WTC11 (cell line): ENCODE measurements around the gene MBP. TPM values are rescaled to one million over a fixed set of nuclear protein-coding genes. Genes with fewer than 3 reads are reported as not detected.
"Not testable (repeated sequence)": the region's sequence is repeated elsewhere in the genome, so short reads cannot be mapped to it uniquely, and the experiment has no call there.

Source experiments
- ATAC-seq: fragments of 200-7000 bp; cut with Tn5 transposase; 2 replicates; pipeline ENCODE4 v1.10.0; 2021; ENCODE audit warnings: mild to moderate bottlenecking, moderate library complexity
- CTCF ChIA-PET: fragments of 300-600 bp; sonication (Branson Sonifier 250); formaldehyde crosslinking; loops from one replicate; lab custom pipeline; 2021; ENCODE audit warnings: antibody characterized with exemption; lab: Charles Lee
- POLR2A ChIA-PET: fragments of 350-600 bp; sonication (Branson Sonifier 250); formaldehyde crosslinking; loops from one replicate; lab custom pipeline; 2021; ENCODE audit warnings: antibody characterized with exemption; lab: Charles Lee
- DNase-seq: peaks from one replicate; pipeline ENCODE4 v3.0.0; 2021; ENCODE audit warnings: low spot score
- H3K27ac Mint-ChIP-seq: 2 replicates; pipeline ENCODE4 v1.8.0; 2021; ENCODE audit warnings: mixed read lengths
- H3K27me3 Mint-ChIP-seq: 2 replicates; pipeline ENCODE4 v1.8.0; 2021; ENCODE audit warnings: low read depth, mild to moderate bottlenecking, moderate library complexity, mixed read lengths
- H3K36me3 Mint-ChIP-seq: 2 replicates; pipeline ENCODE4 v1.8.0; 2021; ENCODE audit warnings: mixed read lengths
- H3K4me1 Mint-ChIP-seq: 2 replicates; pipeline ENCODE4 v1.8.0; 2022; ENCODE audit warnings: mixed read lengths
- H3K4me3 Mint-ChIP-seq: 2 replicates; pipeline ENCODE4 v1.8.0; 2021; ENCODE audit warnings: mild to moderate bottlenecking, moderate library complexity, mixed read lengths
- H3K9me3 Mint-ChIP-seq: 2 replicates; pipeline ENCODE4 v1.8.0; 2021; ENCODE audit warnings: mixed read lengths
- ERG ChIP-seq: fragments of 250-450 bp; sonication (Bioruptor Pico); IDR thresholded peaks from 2 replicates; pipeline ENCODE4 v1.8.0; 2021; ENCODE audit warnings: mild to moderate bottlenecking
- MYBL2 ChIP-seq: sonication (generic); formaldehyde crosslinking; IDR thresholded peaks from 2 replicates; pipeline ENCODE4 v1.8.1; 2023; ENCODE audit warnings: mild to moderate bottlenecking, moderate library complexity, missing genetic modification reagents
- RORB ChIP-seq: fragments of 250-450 bp; sonication (Bioruptor Pico); IDR thresholded peaks from 2 replicates; pipeline ENCODE4 v1.9.0; 2021; ENCODE audit warnings: mild to moderate bottlenecking
- USF2 ChIP-seq: sonication (generic); formaldehyde crosslinking; IDR thresholded peaks from 2 replicates; pipeline ENCODE4 v1.8.1; 2023; ENCODE audit warnings: mild to moderate bottlenecking, missing genetic modification reagents, moderate library complexity
- ZBTB21 ChIP-seq: sonication (generic); formaldehyde crosslinking; IDR thresholded peaks from 2 replicates; pipeline ENCODE4 v1.8.1; 2023; ENCODE audit warnings: mild to moderate bottlenecking, missing genetic modification reagents, borderline replicate concordance
- ZNF532 ChIP-seq: fragments of 250-450 bp; sonication (Bioruptor Pico); IDR thresholded peaks from 2 replicates; pipeline ENCODE4 v1.9.0; 2021; ENCODE audit warnings: mild to moderate bottlenecking, borderline replicate concordance
- total RNA-seq: library from RNA; stranded (reverse); gene quantifications from 3 replicates; pipeline ENCODE4 v1.2.3, GENCODE V29; 2021
- TF ChIP-seq, protein P1 (sequence below): sonication (generic); formaldehyde crosslinking; conservative IDR thresholded peaks from 2 replicates; pipeline ENCODE4 v1.8.1; 2023; ENCODE audit warnings: mild to moderate bottlenecking, low read depth, missing genetic modification reagents, moderate library complexity
- TF ChIP-seq, protein P2 (sequence below): sonication (generic); formaldehyde crosslinking; IDR thresholded peaks from 2 replicates; pipeline ENCODE4 v1.8.1; 2022; ENCODE audit warnings: missing genetic modification reagents, borderline replicate concordance
- TF ChIP-seq, protein P3 (sequence below): sonication (generic); formaldehyde crosslinking; IDR thresholded peaks from 2 replicates; pipeline ENCODE4 v1.8.0; 2022; ENCODE audit warnings: mild to moderate bottlenecking, missing genetic modification reagents

The MBP gene
- total RNA-seq, 1 experiment from 2014 or later: 19.6 TPM

GRCh38 chr18:76991021-76991688 lies 141.4 kb downstream of the MBP start (continued):
- TF ChIP-seq, protein P1, sequence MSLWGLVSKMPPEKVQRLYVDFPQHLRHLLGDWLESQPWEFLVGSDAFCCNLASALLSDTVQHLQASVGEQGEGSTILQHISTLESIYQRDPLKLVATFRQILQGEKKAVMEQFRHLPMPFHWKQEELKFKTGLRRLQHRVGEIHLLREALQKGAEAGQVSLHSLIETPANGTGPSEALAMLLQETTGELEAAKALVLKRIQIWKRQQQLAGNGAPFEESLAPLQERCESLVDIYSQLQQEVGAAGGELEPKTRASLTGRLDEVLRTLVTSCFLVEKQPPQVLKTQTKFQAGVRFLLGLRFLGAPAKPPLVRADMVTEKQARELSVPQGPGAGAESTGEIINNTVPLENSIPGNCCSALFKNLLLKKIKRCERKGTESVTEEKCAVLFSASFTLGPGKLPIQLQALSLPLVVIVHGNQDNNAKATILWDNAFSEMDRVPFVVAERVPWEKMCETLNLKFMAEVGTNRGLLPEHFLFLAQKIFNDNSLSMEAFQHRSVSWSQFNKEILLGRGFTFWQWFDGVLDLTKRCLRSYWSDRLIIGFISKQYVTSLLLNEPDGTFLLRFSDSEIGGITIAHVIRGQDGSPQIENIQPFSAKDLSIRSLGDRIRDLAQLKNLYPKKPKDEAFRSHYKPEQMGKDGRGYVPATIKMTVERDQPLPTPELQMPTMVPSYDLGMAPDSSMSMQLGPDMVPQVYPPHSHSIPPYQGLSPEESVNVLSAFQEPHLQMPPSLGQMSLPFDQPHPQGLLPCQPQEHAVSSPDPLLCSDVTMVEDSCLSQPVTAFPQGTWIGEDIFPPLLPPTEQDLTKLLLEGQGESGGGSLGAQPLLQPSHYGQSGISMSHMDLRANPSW (CRISPR knock-in tag): no peak
- no peak for TF ChIP-seq ZBTB21
- no peak for TF ChIP-seq MYBL2 (CRISPR knock-in tag)
- TF ChIP-seq, protein P2, sequence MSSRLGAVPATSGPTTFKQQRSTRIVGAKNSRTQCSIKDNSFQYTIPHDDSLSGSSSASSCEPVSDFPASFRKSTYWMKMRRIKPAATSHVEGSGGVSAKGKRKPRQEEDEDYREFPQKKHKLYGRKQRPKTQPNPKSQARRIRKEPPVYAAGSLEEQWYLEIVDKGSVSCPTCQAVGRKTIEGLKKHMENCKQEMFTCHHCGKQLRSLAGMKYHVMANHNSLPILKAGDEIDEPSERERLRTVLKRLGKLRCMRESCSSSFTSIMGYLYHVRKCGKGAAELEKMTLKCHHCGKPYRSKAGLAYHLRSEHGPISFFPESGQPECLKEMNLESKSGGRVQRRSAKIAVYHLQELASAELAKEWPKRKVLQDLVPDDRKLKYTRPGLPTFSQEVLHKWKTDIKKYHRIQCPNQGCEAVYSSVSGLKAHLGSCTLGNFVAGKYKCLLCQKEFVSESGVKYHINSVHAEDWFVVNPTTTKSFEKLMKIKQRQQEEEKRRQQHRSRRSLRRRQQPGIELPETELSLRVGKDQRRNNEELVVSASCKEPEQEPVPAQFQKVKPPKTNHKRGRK (CRISPR knock-in tag): no peak
- TF ChIP-seq RORB (CRISPR knock-in tag): no peak
- TF ChIP-seq ZNF532: no peak
- no peak for TF ChIP-seq ERG
- TF ChIP-seq USF2 (CRISPR knock-in tag): no peak
- TF ChIP-seq, protein P3, sequence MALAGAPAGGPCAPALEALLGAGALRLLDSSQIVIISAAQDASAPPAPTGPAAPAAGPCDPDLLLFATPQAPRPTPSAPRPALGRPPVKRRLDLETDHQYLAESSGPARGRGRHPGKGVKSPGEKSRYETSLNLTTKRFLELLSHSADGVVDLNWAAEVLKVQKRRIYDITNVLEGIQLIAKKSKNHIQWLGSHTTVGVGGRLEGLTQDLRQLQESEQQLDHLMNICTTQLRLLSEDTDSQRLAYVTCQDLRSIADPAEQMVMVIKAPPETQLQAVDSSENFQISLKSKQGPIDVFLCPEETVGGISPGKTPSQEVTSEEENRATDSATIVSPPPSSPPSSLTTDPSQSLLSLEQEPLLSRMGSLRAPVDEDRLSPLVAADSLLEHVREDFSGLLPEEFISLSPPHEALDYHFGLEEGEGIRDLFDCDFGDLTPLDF (CRISPR knock-in tag): no peak

GRCh38 chr18:76990343-76991020 lies 142.1 kb downstream of the MBP start:
- ATAC-seq, POLR2A ChIA-PET, H3K4me3 Mint-ChIP-seq, H3K36me3 Mint-ChIP-seq, H3K9me3 Mint-ChIP-seq, DNase-seq, H3K27me3 Mint-ChIP-seq: not testable (repeated sequence)
- 0 out of 2 replicates have a peak overlapping the region, but pooled peaks have one; percentile 11 for H3K27ac Mint-ChIP-seq
- CTCF ChIA-PET: interaction anchor here (1.8 to 3.5 kb wide), 5 partner anchors 8 to 68 kb away, joined by 5 to 18 read pairs (median 13); no protein-coding TSS in a partner anchor
- H3K4me1 Mint-ChIP-seq: peaks cover 19% of the 10 kb centered on the region
